ENCODE data around the gene PDE6B.
"Not testable (repeated sequence)": the region's sequence is repeated elsewhere in the genome, so short reads cannot be mapped to it uniquely, and the experiment has no call there.

The PDE6B gene

GRCh38 chr4:689723-690122 is 64.3 kb downstream of the PDE6B start:
- no peak overlapping the region for H3K4me3 ChIP-seq (ENCODE audit: low read depth, low read length)

DNA sequence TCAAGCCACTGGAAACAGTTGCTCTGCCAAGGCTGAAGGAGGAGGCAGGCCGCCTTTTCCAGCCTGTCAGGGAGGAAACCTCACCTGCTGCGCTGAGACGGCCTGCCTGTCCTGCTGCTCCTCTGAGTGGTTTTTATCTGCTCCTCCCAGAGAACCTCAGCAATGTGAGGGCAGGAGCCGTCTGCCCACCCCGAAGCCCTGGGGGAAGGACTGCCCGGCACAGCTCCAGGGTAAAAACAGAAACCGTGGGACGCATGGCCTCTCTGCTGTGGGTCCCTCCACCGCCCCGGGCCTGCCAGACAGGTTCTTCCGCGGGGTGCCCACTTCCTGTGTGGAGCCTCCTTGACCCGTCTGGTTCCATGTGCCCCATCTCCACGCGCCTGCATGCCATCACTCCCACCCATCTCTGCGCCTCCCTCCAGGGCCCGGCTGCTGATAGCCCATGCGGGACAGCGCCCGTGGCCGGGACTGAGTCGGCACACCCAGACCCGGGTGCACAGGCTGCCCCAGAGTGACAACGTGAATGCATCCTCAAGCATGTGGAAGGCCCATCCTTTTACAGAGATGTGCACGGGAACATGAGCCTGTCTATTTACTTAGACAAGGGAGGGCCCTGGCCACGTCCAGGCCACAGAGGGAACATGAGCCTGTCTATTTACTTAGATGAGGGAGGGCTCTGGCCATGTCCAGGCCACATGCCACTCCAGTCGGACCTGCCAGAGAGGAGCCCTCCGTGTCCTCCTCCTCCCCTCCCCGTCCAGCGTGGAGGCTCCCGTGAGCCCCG is 67.6 kb downstream of the PDE6B start:
- POLR2A ChIA-PET = no interaction called here
- no peak overlapping the region for H3K4me3 ChIP-seq (ENCODE audit: low read depth, low read length)
- CTCF ChIA-PET = interaction anchor here (1.0 kb wide), 1 partner anchor 9 kb away, joined by 3 read pairs; no protein-coding TSS in a partner anchor
- no peak for TF ChIP-seq CTCF (IDR thresholded peaks at IDR 0.05; ENCODE audit: insufficient read depth, low read length, missing control alignments)
- DNase-seq (ENCODE audit: low read depth, low spot score) = no peak

More at GRCh38 chr4:689723-690122, 64.3 kb downstream of the PDE6B start:
- no peak for DNase-seq (ENCODE audit: low read depth, low spot score)
- TF ChIP-seq CTCF (IDR thresholded peaks at IDR 0.05; ENCODE audit: insufficient read depth, low read length, missing control alignments) = no peak
- POLR2A ChIA-PET = no interaction called here
- CTCF ChIA-PET = no interaction called here

DNA sequence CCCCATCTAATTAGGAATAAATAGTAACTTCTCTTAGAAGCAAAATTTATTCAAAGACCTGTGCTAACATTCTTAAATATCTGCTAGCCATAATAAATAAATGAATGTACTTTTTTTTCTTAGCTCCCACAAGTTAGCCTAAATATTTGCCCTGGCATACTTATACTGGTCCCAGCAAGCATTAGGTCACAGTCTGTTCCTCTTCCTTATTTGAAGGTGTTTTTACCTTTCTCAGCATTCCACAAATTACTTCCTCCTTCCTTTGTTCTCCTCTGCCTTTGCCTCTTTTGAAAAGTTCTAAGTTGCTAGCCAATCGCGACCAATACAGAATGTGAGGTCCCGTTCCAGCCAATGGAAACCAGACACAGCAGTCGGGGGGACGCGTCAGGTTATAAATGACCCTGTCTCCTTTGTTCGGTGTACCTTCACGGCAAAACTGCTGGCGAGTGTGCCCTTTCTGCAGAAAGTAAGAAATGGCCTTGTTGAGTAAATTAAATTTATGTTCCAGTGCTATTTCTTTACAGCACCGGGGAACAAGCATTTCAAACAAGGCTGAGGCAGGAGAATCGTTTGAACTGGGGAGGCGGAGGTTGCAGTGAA is 69.1 kb downstream of the PDE6B start:
- POLR2A ChIA-PET; DNase-seq (ENCODE audit: low read depth, low spot score); H3K4me3 ChIP-seq (ENCODE audit: low read depth, low read length): not testable (repeated sequence)
- CTCF ChIA-PET = interaction anchor here (1.0 kb wide), 1 partner anchor 11 kb away, joined by 3 read pairs; no protein-coding TSS in a partner anchor

GRCh38 chr4:699816-700580 is 74.6 kb downstream of the PDE6B start:
- ChIA-PET POLR2A (interaction anchor here (0.6 kb wide), 1 partner anchor 64 kb away, joined by 3 read pairs; no protein-coding TSS in a partner anchor), CTCF (interaction anchor here (1.6 to 1.7 kb wide), 2 partner anchors 16 to 43 kb away, joined by 6 to 7 read pairs; no protein-coding TSS in a partner anchor)
- H3K4me3 ChIP-seq (ENCODE audit: low read depth, low read length) = no peak overlapping the region
- DNase-seq (ENCODE audit: low read depth, low spot score) = no peak
- TF ChIP-seq CTCF (IDR thresholded peaks at IDR 0.05; ENCODE audit: insufficient read depth, low read length, missing control alignments) = no peak

GRCh38 chr4:700587-701264 is 75.4 kb downstream of the PDE6B start:
- no peak overlapping the region for H3K4me3 ChIP-seq (ENCODE audit: low read depth, low read length)
- ChIA-PET CTCF (interaction anchor here (1.6 to 1.7 kb wide), 2 partner anchors 17 to 42 kb away, joined by 6 to 7 read pairs; no protein-coding TSS in a partner anchor), POLR2A (no interaction called here)
- no peak for TF ChIP-seq CTCF (IDR thresholded peaks at IDR 0.05; ENCODE audit: insufficient read depth, low read length, missing control alignments)
- no peak for DNase-seq (ENCODE audit: low read depth, low spot score)

DNA sequence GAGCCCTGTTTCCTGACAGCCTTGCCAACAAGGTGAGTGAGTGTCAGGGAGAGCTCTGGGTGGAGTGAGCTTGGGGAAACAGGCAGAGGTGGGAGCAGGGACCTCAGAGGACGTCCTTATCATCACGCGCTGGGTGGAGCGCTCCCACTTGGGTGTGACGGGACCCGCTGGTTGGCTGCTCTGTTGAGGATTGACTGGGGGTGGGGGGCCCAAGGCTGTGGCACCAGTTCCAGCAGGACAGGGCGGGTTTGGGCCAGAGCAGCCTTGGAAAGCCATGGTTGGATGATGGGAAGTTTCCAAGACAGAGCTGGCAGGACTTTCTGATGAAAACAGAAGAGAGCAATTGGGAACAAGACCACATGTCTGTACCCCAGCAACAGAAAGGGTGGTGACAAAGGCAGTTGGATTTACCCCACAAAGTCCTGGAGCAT is 77.3 kb downstream of the PDE6B start:
- no peak overlapping the region for H3K4me3 ChIP-seq (ENCODE audit: low read depth, low read length)
- POLR2A ChIA-PET = no interaction called here
- TF ChIP-seq CTCF (IDR thresholded peaks at IDR 0.05; ENCODE audit: insufficient read depth, low read length, missing control alignments) = no peak
- no peak for DNase-seq (ENCODE audit: low read depth, low spot score)
- CTCF ChIA-PET = no interaction called here
